Right lobe of liver (tissue), 6 donors: ENCODE measurements around the gene FNDC8. TPM values are rescaled to one million over a fixed set of nuclear protein-coding genes. Genes with fewer than 3 reads are reported as not detected.

ENCODE experiments used
- ATAC-seq, 4 donors: fragments of 200-7000 bp; cut with Tn5 transposase; one replicate each; pipeline ENCODE4 v1.9.1; 2020; ENCODE audit warnings: mild to moderate bottlenecking in 4 of 4, moderate library complexity in 4 of 4
- DNase-seq, 3 donors: peaks; one replicate each; pipeline ENCODE4 v3.0.0-alpha.2; 2020
- H3K27ac ChIP-seq, 3 donors: fragments of 200-600 bp; one replicate each; pipeline ENCODE4 v1.8.0; 2022
- H3K27me3 ChIP-seq, 2 donors: fragments of 200-600 bp; one replicate each; pipeline ENCODE4 v1.8.0; 2022
- H3K36me3 ChIP-seq, 4 donors: fragments of 200-600 bp; sonication (generic) in 1 of 4; one replicate each; pipeline versions ENCODE4 v1.5.1 to v1.8.0; 2017 to 2022; ENCODE audit warnings: control low read depth in 1 of 4
- H3K4me1 ChIP-seq, 4 donors: fragments of 200-600 bp; sonication (generic) in 1 of 4; one replicate each; pipeline versions ENCODE4 v1.5.1 to v1.8.0; 2017 to 2022; ENCODE audit warnings: control low read depth in 1 of 4
- H3K4me3 ChIP-seq, 3 donors: fragments of 200-600 bp; one replicate each; pipeline ENCODE4 v1.8.0; 2022
- H3K9me3 ChIP-seq, 4 donors: fragments of 200-600 bp; sonication (generic) in 1 of 4; one replicate each; pipeline versions ENCODE4 v1.5.1 to v1.8.0; 2017 to 2022; ENCODE audit warnings: control low read depth in 1 of 4
- CTCF ChIP-seq, 4 donors: fragments of 200-600 bp in 3 of 4; fragments of 450-650 bp in 1 of 4; IDR thresholded peaks; one replicate each; pipeline versions ENCODE4 v1.5.1 to v1.8.0; 2016 to 2022; ENCODE audit warnings: antibody characterized with exemption in 4 of 4, mild to moderate bottlenecking in 2 of 4
- POLR2A ChIP-seq: fragments of 450-650 bp; IDR thresholded peaks from one replicate; pipeline ENCODE4 v1.6.1; 2017; ENCODE audit warnings: antibody characterized with exemption, mild to moderate bottlenecking
- WGBS: methylation state at CpG from one replicate; pipeline ENCODE4 v1.1.6; 2018; ENCODE audit warnings: low coverage, low lambda C conversion rate; ENCODE audit not compliant: insufficient coverage; ENCODE audit errors: missing lambda C conversion rate; 5-methylcytosine and 5-hydroxymethylcytosine counted together
- intact Hi-C, 2 donors: fragments of 100-400 bp; cut with DNase I; formaldehyde crosslinking; loops; one replicate each; pipeline versions ENCODE4 v1.11.2 to v1.14.1; 2022
- total RNA-seq, 6 experiments: library from RNA; depleted of rRNA in 2 of 6; stranded (reverse); fragments of >200 nt in 2 of 6; fragmentation: NEBNext Ultra II Directional in 3 of 6; extraction: Animal tissue kit (Norgen Biotek cat#: 25700) in 3 of 6; gene quantifications; one replicate each; pipeline versions ENCODE4 v1.1.0 to v1.2.4, GENCODE V29; 2016 to 2023
- donor health status: DM: no; HTN: yes; CAD: no.
- donor health status: DM: no; HTN: no; CAD: no.
- donor health status: DM: no; HTN: no; CAD: no.
- donor health status: DM: no; HTN: yes; CAD: no.
- donor health status: DM: no; HTN: yes; CAD: no.

Gene FNDC8
- total RNA-seq, 6 experiments from 2014 or later = not detected

GRCh38 chr17:35142467-35142796, 21.0 kb downstream of the FNDC8 start:
- peaks cover 0 to 18% (median under 1%) of the 10 kb centered on the region in 4 donors for H3K36me3 ChIP-seq
- H3K9me3 ChIP-seq = no peaks in the 10 kb centered on the region
- no peak for TF ChIP-seq CTCF (IDR thresholded peaks at IDR 0.05)
- no peak for TF ChIP-seq POLR2A
- ATAC-seq (no peak), DNase-seq (no peak)
- 54% methylated on average over 6 of the region's 8 CpGs for WGBS
- peaks cover 0 to 10% (median 0%) of the 10 kb centered on the region in 4 donors for H3K4me1 ChIP-seq
- peak overlapping the region in 1 of 3 donors; percentile 89 for H3K4me3 ChIP-seq
- H3K27ac ChIP-seq = no peak overlapping the region
- intact Hi-C loops = no loop called here
- H3K27me3 ChIP-seq = no peaks in the 10 kb centered on the region

GRCh38 chr17:35144840-35145239, 23.4 kb downstream of the FNDC8 start:
- Histone ChIP-seq H3K4me1 (peaks cover 0 to 10% (median 0%) of the 10 kb centered on the region in 4 donors), H3K27ac (no peak overlapping the region), H3K9me3 (no peaks in the 10 kb centered on the region), H3K27me3 (no peaks in the 10 kb centered on the region), H3K4me3 (no peak overlapping the region), H3K36me3 (no peaks in the 10 kb centered on the region)
- 70% methylated on average over 4 of the region's 4 CpGs for WGBS
- ATAC-seq = no peak
- DNase-seq = no peak
- no peak for TF ChIP-seq POLR2A
- TF ChIP-seq CTCF (IDR thresholded peaks at IDR 0.05) = no peak
- intact Hi-C loops = no loop called here

- intact Hi-C loops = no loop called here
- WGBS = 50% methylated on average over 4 of the region's 4 CpGs
- no peaks in the 10 kb centered on the region for H3K36me3 ChIP-seq
- H3K27me3 ChIP-seq = no peaks in the 10 kb centered on the region
- TF ChIP-seq CTCF (IDR thresholded peaks at IDR 0.05) (no peak), POLR2A (no peak)
- peaks cover 0 to 3% (median 0%) of the 10 kb centered on the region in 4 donors for H3K4me1 ChIP-seq
- H3K27ac ChIP-seq = no peak overlapping the region
- DNase-seq = no peak
- no peaks in the 10 kb centered on the region for H3K9me3 ChIP-seq
- ATAC-seq = no peak
- H3K4me3 ChIP-seq = no peak overlapping the region
These were observed 24.9 kb downstream of the FNDC8 start for GRCh38 chr17:35146214-35146833.

GRCh38 chr17:35147375-35147905, 26.0 kb downstream of the FNDC8 start, which contains the start of gene UNC45B:
TSS of gene UNC45B (plus strand) at chr17:35147817. CDS start at chr17:35148264, 447 bp downstream.
- Histone ChIP-seq H3K9me3 (no peaks in the 10 kb centered on the region), H3K27me3 (no peaks in the 10 kb centered on the region), H3K27ac (no peak within 1 kb of the TSS), H3K36me3 (no peaks in the 10 kb centered on the region), H3K4me1 (no peaks in the 10 kb centered on the region), H3K4me3 (no peak within 1 kb of the TSS)
- peak in 1 of 3 donors; percentile 31 for DNase-seq
- TF ChIP-seq CTCF (IDR thresholded peaks at IDR 0.05) (no peak), POLR2A (no peak)
- intact Hi-C loops = no loop called here
- peak in 1 of 4 donors; percentile 14 for ATAC-seq
- 61% methylated on average over 4 of the region's 4 CpGs for WGBS
